Measurements from ENCODE around the gene CROCC2.

The CROCC2 gene

DNA sequence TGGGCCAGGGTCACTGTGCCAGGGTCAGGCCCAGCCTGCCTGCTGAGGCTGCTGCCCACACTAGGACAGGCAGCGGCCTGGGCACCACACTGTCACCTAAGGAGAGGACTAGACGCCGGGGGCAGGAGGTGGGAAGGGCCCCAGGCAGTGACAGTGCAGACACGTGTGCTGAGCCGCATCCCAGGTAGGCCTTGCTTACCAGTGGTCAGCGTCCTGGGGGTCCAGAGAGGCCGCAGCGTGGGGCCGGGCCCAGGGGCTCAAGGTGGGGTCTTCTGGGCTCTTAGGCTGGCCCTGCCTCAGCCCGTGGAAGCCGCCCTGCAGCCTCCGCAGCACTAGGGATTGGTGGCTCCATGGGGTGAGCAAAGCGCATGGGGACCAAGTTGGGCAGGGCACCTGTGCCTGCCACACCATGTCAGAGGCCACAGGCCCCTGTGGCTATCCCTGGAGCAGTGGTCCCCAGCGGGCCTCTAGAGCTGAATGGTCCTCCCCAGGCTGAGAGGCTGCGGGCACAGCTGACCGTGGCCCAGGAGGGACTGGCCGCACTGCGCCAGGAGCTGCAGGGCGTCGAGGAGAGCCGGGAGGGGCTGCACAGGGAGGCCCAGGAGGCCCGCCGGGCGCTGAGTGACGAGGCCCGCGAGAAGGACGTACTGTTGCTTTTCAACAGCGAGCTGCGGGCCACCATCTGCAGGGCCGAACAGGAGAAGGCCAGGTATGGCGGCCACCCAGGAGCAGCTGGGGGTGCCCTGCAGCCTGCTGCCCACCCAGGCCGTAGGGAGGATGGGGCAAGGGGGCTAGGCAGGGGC lies 57.1 kb downstream of the CROCC2 start:
- peak overlapping the region; percentile 31; the same call in 1 of the 2 replicates for H3K27ac ChIP-seq (ENCODE audit: extremely low read depth, low read depth, low read length)
- CTCF ChIA-PET, result no interaction called here

DNA sequence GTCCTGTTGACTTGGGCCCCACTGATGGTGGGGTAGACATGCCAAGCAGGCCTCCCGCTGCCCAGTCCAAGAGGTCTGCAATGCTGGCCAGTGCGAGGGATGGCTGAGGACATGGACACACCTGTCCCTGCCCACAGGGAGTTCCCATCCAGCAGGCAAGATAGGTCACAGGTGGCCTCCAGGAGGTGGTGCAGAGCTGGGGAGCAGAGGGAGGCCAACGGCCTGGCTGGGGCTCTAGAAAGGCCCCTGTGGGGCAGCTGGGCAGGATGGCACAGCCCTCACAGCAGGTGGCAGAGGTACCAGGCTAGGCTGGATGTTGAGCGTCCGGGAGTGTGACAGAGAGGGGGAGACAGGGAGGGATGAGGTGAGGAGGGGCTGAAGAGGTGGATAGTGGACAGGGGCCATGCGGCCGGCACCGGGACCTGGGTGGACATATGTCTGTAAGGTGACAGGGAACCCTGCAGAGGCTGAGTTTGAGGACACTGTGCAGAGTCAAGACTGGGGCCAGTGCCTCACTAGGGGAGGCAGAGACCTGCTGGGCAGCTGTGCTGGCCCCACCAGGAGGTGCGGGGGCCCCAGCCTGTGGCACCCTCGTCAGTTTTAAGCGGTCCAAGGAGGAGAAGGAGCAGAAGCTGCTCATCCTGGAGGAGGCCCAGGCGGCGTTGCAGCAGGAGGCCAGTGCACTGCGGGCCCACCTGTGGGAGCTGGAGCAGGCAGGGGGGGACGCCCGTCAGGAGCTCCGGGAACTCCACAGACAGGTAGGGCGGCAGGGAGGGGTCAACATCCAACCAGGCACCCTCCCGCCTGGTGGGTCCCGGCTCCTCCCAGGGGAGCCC lies 58.0 kb downstream of the CROCC2 start:
- no peak overlapping the region for H3K27ac ChIP-seq (ENCODE audit: extremely low read depth, low read depth, low read length)
- ChIA-PET CTCF (no interaction called here), POLR2A (no interaction called here)
- no peak overlapping the region for H3K4me3 ChIP-seq (ENCODE audit: low read depth, low read length)
- TF ChIP-seq ZIC2 (tag by site-specific recombination; IDR thresholded peaks at IDR 0.05), result peak; percentile 71
- TF ChIP-seq ZNF335 (tag by site-specific recombination; conservative IDR thresholded peaks at IDR 0.05), result no peak
- 0 out of 2 replicates have a peak, but pooled peaks have one; percentile 7 for TF ChIP-seq GLIS2 (tag by site-specific recombination; IDR thresholded peaks at IDR 0.05)
- no peaks in the 10 kb centered on the region for H3K9me3 ChIP-seq (ENCODE audit: control insufficient read depth, insufficient read depth, low read depth, low read length)
- H3K36me3 ChIP-seq (ENCODE audit: control insufficient read depth in 2 of 2, insufficient read depth in 1 of 2, low read length in 2 of 2), result no peaks in the 10 kb centered on the region
- H3K4me1 ChIP-seq (ENCODE audit: control insufficient read depth, insufficient read depth, low read length), result peaks cover 4% of the 10 kb centered on the region

More for the DNA sequence above, 57.1 kb downstream of the CROCC2 start:
- H3K9me3 ChIP-seq (ENCODE audit: control insufficient read depth, insufficient read depth, low read depth, low read length), result no peaks in the 10 kb centered on the region
- H3K4me1 ChIP-seq (ENCODE audit: control insufficient read depth, insufficient read depth, low read length), result peaks cover 4% of the 10 kb centered on the region
- POLR2A ChIA-PET, result no interaction called here
- H3K36me3 ChIP-seq (ENCODE audit: control insufficient read depth in 2 of 2, insufficient read depth in 1 of 2, low read length in 2 of 2), result no peaks in the 10 kb centered on the region
- no peak overlapping the region for H3K4me3 ChIP-seq (ENCODE audit: low read depth, low read length)
- TF ChIP-seq ZNF2 (tag by site-specific recombination; IDR thresholded peaks at IDR 0.05), result no peak
- no peak for TF ChIP-seq SP2 (tag by site-specific recombination; IDR thresholded peaks at IDR 0.05)
- TF ChIP-seq, protein P1, sequence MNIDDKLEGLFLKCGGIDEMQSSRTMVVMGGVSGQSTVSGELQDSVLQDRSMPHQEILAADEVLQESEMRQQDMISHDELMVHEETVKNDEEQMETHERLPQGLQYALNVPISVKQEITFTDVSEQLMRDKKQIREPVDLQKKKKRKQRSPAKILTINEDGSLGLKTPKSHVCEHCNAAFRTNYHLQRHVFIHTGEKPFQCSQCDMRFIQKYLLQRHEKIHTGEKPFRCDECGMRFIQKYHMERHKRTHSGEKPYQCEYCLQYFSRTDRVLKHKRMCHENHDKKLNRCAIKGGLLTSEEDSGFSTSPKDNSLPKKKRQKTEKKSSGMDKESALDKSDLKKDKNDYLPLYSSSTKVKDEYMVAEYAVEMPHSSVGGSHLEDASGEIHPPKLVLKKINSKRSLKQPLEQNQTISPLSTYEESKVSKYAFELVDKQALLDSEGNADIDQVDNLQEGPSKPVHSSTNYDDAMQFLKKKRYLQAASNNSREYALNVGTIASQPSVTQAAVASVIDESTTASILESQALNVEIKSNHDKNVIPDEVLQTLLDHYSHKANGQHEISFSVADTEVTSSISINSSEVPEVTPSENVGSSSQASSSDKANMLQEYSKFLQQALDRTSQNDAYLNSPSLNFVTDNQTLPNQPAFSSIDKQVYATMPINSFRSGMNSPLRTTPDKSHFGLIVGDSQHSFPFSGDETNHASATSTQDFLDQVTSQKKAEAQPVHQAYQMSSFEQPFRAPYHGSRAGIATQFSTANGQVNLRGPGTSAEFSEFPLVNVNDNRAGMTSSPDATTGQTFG (tag by site-specific recombination; IDR thresholded peaks at IDR 0.05; ENCODE audit: borderline replicate concordance), result no peak
- TF ChIP-seq ZNF132 (tag by site-specific recombination; IDR thresholded peaks at IDR 0.05; ENCODE audit: borderline replicate concordance), result no peak

DNA sequence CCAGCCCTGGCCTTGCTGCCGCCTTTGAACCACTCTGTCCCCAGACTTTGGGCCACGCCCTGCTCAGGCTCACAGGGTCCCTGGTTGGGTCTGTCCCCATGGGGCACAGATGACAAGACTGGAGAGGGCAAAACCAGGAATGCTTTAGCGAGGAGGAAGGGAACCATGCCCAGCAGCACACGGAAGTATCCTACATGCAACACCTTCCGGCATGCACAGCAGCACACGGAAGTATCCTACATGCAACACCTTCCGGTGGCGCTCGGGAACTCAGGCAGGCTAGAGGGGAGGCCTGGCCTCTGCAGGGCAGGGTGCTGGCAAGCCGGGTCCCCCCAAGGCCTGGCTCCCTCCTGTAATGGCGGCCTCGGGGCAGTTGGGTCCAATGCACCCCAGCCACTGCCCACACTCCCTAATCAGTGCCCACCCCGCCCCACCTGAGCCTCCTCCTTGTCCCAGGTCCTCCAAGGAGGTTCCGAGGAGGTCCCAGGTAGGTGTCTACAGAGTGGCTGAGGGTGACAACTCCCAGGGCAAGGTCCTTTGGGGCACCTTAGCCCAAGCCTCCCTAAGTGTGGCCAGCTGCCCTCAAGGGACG lies 58.7 kb downstream of the CROCC2 start:
- H3K9me3 ChIP-seq (ENCODE audit: control insufficient read depth, insufficient read depth, low read depth, low read length), result no peaks in the 10 kb centered on the region
- H3K27ac ChIP-seq (ENCODE audit: extremely low read depth, low read depth, low read length), result no peak overlapping the region
- TF ChIP-seq ZSCAN23 (tag by site-specific recombination; IDR thresholded peaks at IDR 0.05) (no peak), MZF1 (tag by site-specific recombination; IDR thresholded peaks at IDR 0.05; ENCODE audit: borderline replicate concordance) (no peak), GFI1B (tag by site-specific recombination; IDR thresholded peaks at IDR 0.05) (no peak), ZNF416 (tag by site-specific recombination; IDR thresholded peaks at IDR 0.05) (no peak), GLIS2 (tag by site-specific recombination; IDR thresholded peaks at IDR 0.05) (no peak)
- TF ChIP-seq, protein P2, sequence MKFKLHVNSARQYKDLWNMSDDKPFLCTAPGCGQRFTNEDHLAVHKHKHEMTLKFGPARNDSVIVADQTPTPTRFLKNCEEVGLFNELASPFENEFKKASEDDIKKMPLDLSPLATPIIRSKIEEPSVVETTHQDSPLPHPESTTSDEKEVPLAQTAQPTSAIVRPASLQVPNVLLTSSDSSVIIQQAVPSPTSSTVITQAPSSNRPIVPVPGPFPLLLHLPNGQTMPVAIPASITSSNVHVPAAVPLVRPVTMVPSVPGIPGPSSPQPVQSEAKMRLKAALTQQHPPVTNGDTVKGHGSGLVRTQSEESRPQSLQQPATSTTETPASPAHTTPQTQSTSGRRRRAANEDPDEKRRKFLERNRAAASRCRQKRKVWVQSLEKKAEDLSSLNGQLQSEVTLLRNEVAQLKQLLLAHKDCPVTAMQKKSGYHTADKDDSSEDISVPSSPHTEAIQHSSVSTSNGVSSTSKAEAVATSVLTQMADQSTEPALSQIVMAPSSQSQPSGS (tag by site-specific recombination; IDR thresholded peaks at IDR 0.05; ENCODE audit: low read depth), result no peak
- TF ChIP-seq, protein P3, sequence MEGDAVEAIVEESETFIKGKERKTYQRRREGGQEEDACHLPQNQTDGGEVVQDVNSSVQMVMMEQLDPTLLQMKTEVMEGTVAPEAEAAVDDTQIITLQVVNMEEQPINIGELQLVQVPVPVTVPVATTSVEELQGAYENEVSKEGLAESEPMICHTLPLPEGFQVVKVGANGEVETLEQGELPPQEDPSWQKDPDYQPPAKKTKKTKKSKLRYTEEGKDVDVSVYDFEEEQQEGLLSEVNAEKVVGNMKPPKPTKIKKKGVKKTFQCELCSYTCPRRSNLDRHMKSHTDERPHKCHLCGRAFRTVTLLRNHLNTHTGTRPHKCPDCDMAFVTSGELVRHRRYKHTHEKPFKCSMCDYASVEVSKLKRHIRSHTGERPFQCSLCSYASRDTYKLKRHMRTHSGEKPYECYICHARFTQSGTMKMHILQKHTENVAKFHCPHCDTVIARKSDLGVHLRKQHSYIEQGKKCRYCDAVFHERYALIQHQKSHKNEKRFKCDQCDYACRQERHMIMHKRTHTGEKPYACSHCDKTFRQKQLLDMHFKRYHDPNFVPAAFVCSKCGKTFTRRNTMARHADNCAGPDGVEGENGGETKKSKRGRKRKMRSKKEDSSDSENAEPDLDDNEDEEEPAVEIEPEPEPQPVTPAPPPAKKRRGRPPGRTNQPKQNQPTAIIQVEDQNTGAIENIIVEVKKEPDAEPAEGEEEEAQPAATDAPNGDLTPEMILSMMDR (tag by site-specific recombination; IDR thresholded peaks at IDR 0.05), result no peak
- TF ChIP-seq, protein P4, sequence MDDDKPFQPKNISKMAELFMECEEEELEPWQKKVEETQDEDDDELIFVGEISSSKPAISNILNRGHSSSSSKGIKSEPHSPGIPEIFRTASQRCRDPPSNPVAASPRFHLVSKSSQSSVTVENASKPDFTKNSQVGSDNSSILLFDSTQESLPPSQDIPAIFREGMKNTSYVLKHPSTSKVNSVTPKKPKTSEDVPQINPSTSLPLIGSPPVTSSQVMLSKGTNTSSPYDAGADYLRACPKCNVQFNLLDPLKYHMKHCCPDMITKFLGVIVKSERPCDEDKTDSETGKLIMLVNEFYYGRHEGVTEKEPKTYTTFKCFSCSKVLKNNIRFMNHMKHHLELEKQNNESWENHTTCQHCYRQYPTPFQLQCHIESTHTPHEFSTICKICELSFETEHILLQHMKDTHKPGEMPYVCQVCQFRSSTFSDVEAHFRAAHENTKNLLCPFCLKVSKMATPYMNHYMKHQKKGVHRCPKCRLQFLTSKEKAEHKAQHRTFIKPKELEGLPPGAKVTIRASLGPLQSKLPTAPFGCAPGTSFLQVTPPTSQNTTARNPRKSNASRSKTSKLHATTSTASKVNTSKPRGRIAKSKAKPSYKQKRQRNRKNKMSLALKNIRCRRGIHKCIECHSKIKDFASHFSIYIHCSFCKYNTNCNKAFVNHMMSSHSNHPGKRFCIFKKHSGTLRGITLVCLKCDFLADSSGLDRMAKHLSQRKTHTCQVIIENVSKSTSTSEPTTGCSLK (tag by site-specific recombination; IDR thresholded peaks at IDR 0.05), result no peak
- ChIA-PET POLR2A (no interaction called here), CTCF (no interaction called here)
- peaks cover 4% of the 10 kb centered on the region for H3K4me1 ChIP-seq (ENCODE audit: control insufficient read depth, insufficient read depth, low read length)
- H3K4me3 ChIP-seq (ENCODE audit: low read depth, low read length), result no peak overlapping the region
- H3K36me3 ChIP-seq (ENCODE audit: control insufficient read depth in 2 of 2, insufficient read depth in 1 of 2, low read length in 2 of 2), result no peaks in the 10 kb centered on the region
